HepG2 (cell line): ENCODE results near the gene PGM3. TPM values are rescaled to one million over a fixed set of nuclear protein-coding genes. Genes with fewer than 3 reads are reported as not detected.

Source experiments
- ATAC-seq: fragments of 200-7000 bp; cut with Tn5 transposase; 3 replicates; pipeline ENCODE4 v1.9.1; 2020; ENCODE audit warnings: mild to moderate bottlenecking, moderate library complexity
- BruUV-seq: library from RNA; stranded (reverse); fragments of 400-500 nt; replicated peaks from 2 replicates; lab custom pipeline; 2021; lab: Mats Ljungman, UMichigan
- CTCF ChIA-PET: fragments of 300-600 bp; formaldehyde crosslinking; extraction: SDS; loops from one replicate; lab custom pipeline; 2021; ENCODE audit warnings: low total read pairs, inconsistent platforms, low intra/inter-chr PET ratio; lab: Yijun Ruan, JAX
- POLR2A ChIA-PET: fragments of 350-600 bp; sonication (Branson Sonifier 250); formaldehyde crosslinking; loops from one replicate; lab custom pipeline; 2020; ENCODE audit warnings: antibody characterized with exemption, inconsistent platforms; lab: Yijun Ruan, JAX
- DNase-seq: peaks from one replicate; pipeline ENCODE4 v3.0.0-alpha.2; 2015; ENCODE audit warnings: low spot score
- FAIRE-seq: peaks from 3 replicates; lab custom pipeline; 2011; peaks lifted over from hg19 to GRCh38; lab: Jason Lieb, UNC
- H2AFZ ChIP-seq: one replicate; pipeline ENCODE4 v1.6.1; 2011; ENCODE audit warnings: low read length, inconsistent platforms
- H3K27ac ChIP-seq: fragments of 300-600 bp; 3 replicates; pipeline ENCODE4 v1.8.0; 2011; ENCODE audit warnings: mixed run types, mild to moderate bottlenecking, mixed read lengths, low read length, inconsistent platforms; ENCODE audit not compliant: insufficient read depth; ENCODE audit errors: extremely low read length
- H3K27me3 ChIP-seq, 2 experiments: fragments of 200-600 bp in 1 of 2; 2 replicates in 1 of 2; 3 replicates in 1 of 2; pipeline versions ENCODE4 v1.6.0 to v1.8.0; 2011; ENCODE audit warnings: low read length in 2 of 2, mild to moderate bottlenecking in 2 of 2, moderate library complexity in 2 of 2, inconsistent platforms in 1 of 2; ENCODE audit not compliant: insufficient read depth in 2 of 2, control insufficient read depth in 1 of 2
- H3K36me3 ChIP-seq, 2 experiments: fragments of 200-600 bp in 1 of 2; replicated peaks in 1 of 2; 2 replicates in 1 of 2; 3 replicates in 1 of 2; pipeline versions ENCODE4 v1.5.1 to v1.8.0; 2011; ENCODE audit warnings: low read length in 2 of 2, inconsistent platforms in 1 of 2; ENCODE audit not compliant: insufficient read depth in 2 of 2, control insufficient read depth in 1 of 2
- H3K4me1 ChIP-seq: 2 replicates; pipeline ENCODE4 v1.5.1; 2012; ENCODE audit warnings: low read length, inconsistent platforms; ENCODE audit not compliant: insufficient read depth
- H3K4me2 ChIP-seq: 2 replicates; pipeline ENCODE4 v1.6.0; 2011; ENCODE audit warnings: low read depth, low read length, inconsistent platforms
- H3K4me3 ChIP-seq, 3 experiments: fragments of 200-600 bp in 1 of 3; sonication (generic), shearing (Covaris generic) in 1 of 3; replicated peaks in 1 of 3; 2 replicates each; pipeline ENCODE4 v1.5.1; 2011 to 2016; ENCODE audit warnings: low read length in 3 of 3, inconsistent platforms in 2 of 3, low read depth in 2 of 3, mild to moderate bottlenecking in 2 of 3, control low read depth in 1 of 3, mixed read lengths in 1 of 3; ENCODE audit not compliant: insufficient read depth in 1 of 3
- H3K79me2 ChIP-seq: one replicate; pipeline ENCODE4 v1.6.1; 2011; ENCODE audit warnings: low read length, inconsistent platforms; ENCODE audit not compliant: insufficient read depth
- H3K9ac ChIP-seq: 2 replicates; pipeline ENCODE4 v1.6.0; 2011; ENCODE audit warnings: mild to moderate bottlenecking, low read depth, low read length, inconsistent platforms; ENCODE audit not compliant: insufficient read depth
- H3K9me3 ChIP-seq: 2 replicates; pipeline ENCODE4 v1.5.1; 2012; ENCODE audit warnings: mild to moderate bottlenecking, low read length
- H4K20me1 ChIP-seq: 2 replicates; pipeline ENCODE4 v1.6.0; 2011; ENCODE audit warnings: inconsistent platforms, mild to moderate bottlenecking, low read length, moderate library complexity; ENCODE audit not compliant: insufficient read depth
- MIXL1 ChIP-seq: IDR thresholded peaks from 2 replicates; pipeline ENCODE4 v1.6.1; 2016
- ZFP36L2 ChIP-seq: sonication (generic); formaldehyde crosslinking; IDR thresholded peaks from 2 replicates; pipeline ENCODE4 v1.4.0; 2020; ENCODE audit warnings: missing genetic modification reagents
- ZNF678 ChIP-seq: sonication (generic); formaldehyde crosslinking; IDR thresholded peaks from 2 replicates; pipeline ENCODE4 v1.4.0; 2020; ENCODE audit warnings: mild to moderate bottlenecking, missing genetic modification reagents
- WGBS: methylation state at CpG from one replicate; pipeline ENCODE4 v1.1.6; 2017; ENCODE audit warnings: low lambda C conversion rate; 5-methylcytosine and 5-hydroxymethylcytosine counted together
- in situ Hi-C: cut with HindIII; loops from 2 replicates; pipeline ENCODE4 v1.10.0; 2017; ENCODE audit warnings: low pct_unique_long_range_greater_than_20kb; ENCODE audit not compliant: extremely low pct_ligation_motif_present
- intact Hi-C: fragments of 100-400 bp; cut with micrococcal nuclease; formaldehyde crosslinking; loops from one replicate; pipeline ENCODE4 v1.10.0; 2022; ENCODE audit not compliant: unreplicated experiment
- polyA plus RNA-seq, 8 experiments: library from polyadenylated mRNA; depleted of rRNA in 3 of 8; stranded (reverse) in 7 of 8; unstranded in 1 of 8; fragments of >200 nt; fragmentation: Illumina TruSeq in 4 of 8; extraction: Trizol in 4 of 8; gene quantifications; 2 replicates each; pipeline versions ENCODE4 v1.2.1 to v1.2.3, GENCODE V29; 2011 to 2016; ENCODE audit warnings: low read depth in 4 of 8, missing spikeins in 1 of 8, mixed read lengths in 1 of 8; ENCODE audit not compliant: insufficient read depth in 1 of 8
- total RNA-seq, 5 experiments: library from RNA; depleted of rRNA; stranded (reverse); fragments of >200 nt; fragmentation: Illumina TruSeq; extraction: Trizol; gene quantifications; 2 replicates each; pipeline ENCODE4 v1.2.3, GENCODE V29; 2016; ENCODE audit warnings: low read depth in 1 of 5
- TF ChIP-seq, protein P1 (sequence below): sonication (generic); formaldehyde crosslinking; IDR thresholded peaks from 2 replicates; pipeline ENCODE4 v1.5.0; 2020; ENCODE audit warnings: mild to moderate bottlenecking, missing genetic modification reagents
- TF ChIP-seq, protein P2 (sequence below): sonication (generic); formaldehyde crosslinking; IDR thresholded peaks from 2 replicates; pipeline ENCODE4 v1.4.0; 2020; ENCODE audit warnings: mild to moderate bottlenecking, missing genetic modification reagents
- TF ChIP-seq, protein P3 (sequence below): sonication (generic); formaldehyde crosslinking; IDR thresholded peaks from 2 replicates; pipeline ENCODE4 v1.4.0; 2020; ENCODE audit warnings: missing genetic modification reagents, borderline replicate concordance

The PGM3 gene
- total and polyA plus RNA-seq, 2 of the 13 experiments (the other 11 are each of a cell fraction or from before 2014, with no cell fraction given) = 72.5 to 163 TPM

DNA sequence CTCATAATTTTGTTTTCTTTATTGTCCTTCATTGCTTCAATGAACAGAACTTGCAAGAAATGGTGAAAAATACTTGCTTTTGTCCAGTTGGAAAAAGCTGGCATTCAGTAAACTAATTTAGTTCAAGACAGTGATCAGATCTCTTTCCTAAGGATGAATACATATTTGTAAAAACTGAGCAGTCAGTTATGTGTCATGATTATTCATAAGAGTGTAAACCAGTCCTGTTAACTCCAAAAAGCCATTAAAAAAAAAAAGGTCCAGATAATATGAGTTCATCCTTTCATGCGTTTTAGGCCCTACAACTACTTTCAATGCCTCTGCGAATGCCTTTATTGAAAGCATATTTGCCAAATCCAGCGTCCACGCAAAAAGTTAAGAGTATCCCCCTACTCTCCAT is 609 bp downstream of the PGM3 start:
- no peak for TF ChIP-seq MIXL1 (CRISPR knock-in tag)
- TF ChIP-seq, protein P1, sequence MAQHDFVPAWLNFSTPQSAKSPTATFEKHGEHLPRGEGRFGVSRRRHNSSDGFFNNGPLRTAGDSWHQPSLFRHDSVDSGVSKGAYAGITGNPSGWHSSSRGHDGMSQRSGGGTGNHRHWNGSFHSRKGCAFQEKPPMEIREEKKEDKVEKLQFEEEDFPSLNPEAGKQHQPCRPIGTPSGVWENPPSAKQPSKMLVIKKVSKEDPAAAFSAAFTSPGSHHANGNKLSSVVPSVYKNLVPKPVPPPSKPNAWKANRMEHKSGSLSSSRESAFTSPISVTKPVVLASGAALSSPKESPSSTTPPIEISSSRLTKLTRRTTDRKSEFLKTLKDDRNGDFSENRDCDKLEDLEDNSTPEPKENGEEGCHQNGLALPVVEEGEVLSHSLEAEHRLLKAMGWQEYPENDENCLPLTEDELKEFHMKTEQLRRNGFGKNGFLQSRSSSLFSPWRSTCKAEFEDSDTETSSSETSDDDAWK = no peak
- TF ChIP-seq, protein P2, sequence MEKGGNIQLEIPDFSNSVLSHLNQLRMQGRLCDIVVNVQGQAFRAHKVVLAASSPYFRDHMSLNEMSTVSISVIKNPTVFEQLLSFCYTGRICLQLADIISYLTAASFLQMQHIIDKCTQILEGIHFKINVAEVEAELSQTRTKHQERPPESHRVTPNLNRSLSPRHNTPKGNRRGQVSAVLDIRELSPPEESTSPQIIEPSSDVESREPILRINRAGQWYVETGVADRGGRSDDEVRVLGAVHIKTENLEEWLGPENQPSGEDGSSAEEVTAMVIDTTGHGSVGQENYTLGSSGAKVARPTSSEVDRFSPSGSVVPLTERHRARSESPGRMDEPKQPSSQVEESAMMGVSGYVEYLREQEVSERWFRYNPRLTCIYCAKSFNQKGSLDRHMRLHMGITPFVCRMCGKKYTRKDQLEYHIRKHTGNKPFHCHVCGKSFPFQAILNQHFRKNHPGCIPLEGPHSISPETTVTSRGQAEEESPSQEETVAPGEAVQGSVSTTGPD (CRISPR knock-in tag) = no peak
- TF ChIP-seq ZNF678 = no peak
- TF ChIP-seq, protein P3, sequence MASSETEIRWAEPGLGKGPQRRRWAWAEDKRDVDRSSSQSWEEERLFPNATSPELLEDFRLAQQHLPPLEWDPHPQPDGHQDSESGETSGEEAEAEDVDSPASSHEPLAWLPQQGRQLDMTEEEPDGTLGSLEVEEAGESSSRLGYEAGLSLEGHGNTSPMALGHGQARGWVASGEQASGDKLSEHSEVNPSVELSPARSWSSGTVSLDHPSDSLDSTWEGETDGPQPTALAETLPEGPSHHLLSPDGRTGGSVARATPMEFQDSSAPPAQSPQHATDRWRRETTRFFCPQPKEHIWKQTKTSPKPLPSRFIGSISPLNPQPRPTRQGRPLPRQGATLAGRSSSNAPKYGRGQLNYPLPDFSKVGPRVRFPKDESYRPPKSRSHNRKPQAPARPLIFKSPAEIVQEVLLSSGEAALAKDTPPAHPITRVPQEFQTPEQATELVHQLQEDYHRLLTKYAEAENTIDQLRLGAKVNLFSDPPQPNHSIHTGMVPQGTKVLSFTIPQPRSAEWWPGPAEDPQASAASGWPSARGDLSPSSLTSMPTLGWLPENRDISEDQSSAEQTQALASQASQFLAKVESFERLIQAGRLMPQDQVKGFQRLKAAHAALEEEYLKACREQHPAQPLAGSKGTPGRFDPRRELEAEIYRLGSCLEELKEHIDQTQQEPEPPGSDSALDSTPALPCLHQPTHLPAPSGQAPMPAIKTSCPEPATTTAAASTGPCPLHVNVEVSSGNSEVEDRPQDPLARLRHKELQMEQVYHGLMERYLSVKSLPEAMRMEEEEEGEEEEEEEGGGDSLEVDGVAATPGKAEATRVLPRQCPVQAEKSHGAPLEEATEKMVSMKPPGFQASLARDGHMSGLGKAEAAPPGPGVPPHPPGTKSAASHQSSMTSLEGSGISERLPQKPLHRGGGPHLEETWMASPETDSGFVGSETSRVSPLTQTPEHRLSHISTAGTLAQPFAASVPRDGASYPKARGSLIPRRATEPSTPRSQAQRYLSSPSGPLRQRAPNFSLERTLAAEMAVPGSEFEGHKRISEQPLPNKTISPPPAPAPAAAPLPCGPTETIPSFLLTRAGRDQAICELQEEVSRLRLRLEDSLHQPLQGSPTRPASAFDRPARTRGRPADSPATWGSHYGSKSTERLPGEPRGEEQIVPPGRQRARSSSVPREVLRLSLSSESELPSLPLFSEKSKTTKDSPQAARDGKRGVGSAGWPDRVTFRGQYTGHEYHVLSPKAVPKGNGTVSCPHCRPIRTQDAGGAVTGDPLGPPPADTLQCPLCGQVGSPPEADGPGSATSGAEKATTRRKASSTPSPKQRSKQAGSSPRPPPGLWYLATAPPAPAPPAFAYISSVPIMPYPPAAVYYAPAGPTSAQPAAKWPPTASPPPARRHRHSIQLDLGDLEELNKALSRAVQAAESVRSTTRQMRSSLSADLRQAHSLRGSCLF = no peak
- no peak for TF ChIP-seq ZFP36L2
- TSS peak; percentile 57 for BruUV-seq
- H3K27me3 ChIP-seq = no peaks in the 10 kb centered on the region; a peak in 1 of 5 replicates
- intact Hi-C loops (loop anchor here (5.0 kb wide), 2 partner anchors 50 to 945 kb away; partner anchors contain the start of gene IBTK), in situ Hi-C loops (loop anchor here (25.0 kb wide), 1 partner anchor 955 kb away; the partner anchor contains the start of gene IBTK)
- peaks cover 45% of the 10 kb centered on the region for H3K4me1 ChIP-seq
- peaks cover 8 to 35% of the 10 kb centered on the region in 2 experiments for H3K36me3 ChIP-seq
- 0% methylated on average over 4 of the region's 4 CpGs for WGBS
- H3K9me3 ChIP-seq = no peaks in the 10 kb centered on the region
- peaks cover 34% of the 10 kb centered on the region for H4K20me1 ChIP-seq
- H3K4me3 ChIP-seq = peak overlapping the region; percentile 90 to 98 (median 97)
- peak overlapping the region; percentile 98 for H3K9ac ChIP-seq
- peaks cover 56% of the 10 kb centered on the region for H3K79me2 ChIP-seq
- no peak for ATAC-seq
- CTCF ChIA-PET = no interaction called here
- H2AFZ ChIP-seq = no peak overlapping the region
- H3K4me2 ChIP-seq = peak overlapping the region; percentile 73
- POLR2A ChIA-PET = interaction anchor here (1.8 to 2.7 kb wide), 2 partner anchors 13 to 125 kb away, joined by 5 to 7 read pairs; partner anchors contain the start of gene DOP1A
- no peak for DNase-seq
- FAIRE-seq = no peak
- H3K27ac ChIP-seq = peak overlapping the region; percentile 95
